ENCODE measurements around the gene FFAR3.

Gene FFAR3

DNA sequence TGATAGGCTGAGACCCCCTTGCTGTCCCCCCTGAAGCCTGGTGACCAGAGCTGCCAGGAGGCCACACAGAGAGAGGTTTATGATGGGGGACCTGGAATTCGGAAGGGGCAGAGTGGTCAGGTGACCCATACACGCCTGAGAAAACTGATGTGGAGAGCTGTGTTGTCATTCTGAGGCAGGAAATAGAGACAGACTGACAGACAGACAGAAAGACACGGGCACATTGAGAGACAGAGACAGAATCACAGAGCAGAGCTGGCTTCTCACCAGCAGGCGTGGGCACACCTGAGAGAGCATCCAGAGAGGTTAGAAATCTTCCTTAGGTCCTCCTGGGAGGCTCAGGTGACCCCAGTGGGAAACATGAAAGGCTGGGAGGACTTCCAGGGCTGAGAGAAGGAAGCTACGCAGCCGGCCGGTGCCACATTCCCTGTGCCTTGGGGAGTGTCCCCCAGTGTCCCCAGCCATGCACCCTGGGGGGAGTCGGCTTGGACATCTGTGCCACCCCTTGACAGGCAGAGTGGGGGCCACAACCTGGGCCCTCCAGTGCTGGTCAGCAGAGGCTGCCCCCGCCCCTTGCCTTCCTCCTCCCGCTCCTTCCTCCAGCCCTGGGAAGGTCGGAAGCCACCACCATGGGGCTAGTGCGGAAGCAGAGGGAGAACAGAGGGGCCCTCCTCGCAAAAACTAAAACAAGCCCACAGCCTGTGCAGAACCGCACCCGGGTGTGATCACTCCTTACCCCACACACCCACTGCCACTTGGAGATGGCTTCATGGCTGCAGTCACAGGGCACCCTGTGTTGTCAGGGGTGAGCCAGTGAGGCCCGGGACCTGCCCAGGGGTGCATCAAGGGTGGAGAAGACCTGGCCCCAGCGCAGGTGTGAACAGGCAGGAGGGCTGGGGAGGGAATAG lies 8.4 kb upstream of the FFAR3 start:
- no peak for DNase-seq (ENCODE audit: low read depth)
- H3K4me3 ChIP-seq (ENCODE audit: low read length): no peak overlapping the region
- TF ChIP-seq, protein P1, sequence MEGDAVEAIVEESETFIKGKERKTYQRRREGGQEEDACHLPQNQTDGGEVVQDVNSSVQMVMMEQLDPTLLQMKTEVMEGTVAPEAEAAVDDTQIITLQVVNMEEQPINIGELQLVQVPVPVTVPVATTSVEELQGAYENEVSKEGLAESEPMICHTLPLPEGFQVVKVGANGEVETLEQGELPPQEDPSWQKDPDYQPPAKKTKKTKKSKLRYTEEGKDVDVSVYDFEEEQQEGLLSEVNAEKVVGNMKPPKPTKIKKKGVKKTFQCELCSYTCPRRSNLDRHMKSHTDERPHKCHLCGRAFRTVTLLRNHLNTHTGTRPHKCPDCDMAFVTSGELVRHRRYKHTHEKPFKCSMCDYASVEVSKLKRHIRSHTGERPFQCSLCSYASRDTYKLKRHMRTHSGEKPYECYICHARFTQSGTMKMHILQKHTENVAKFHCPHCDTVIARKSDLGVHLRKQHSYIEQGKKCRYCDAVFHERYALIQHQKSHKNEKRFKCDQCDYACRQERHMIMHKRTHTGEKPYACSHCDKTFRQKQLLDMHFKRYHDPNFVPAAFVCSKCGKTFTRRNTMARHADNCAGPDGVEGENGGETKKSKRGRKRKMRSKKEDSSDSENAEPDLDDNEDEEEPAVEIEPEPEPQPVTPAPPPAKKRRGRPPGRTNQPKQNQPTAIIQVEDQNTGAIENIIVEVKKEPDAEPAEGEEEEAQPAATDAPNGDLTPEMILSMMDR (IDR thresholded peaks at IDR 0.05; ENCODE audit: insufficient read depth, low read depth, low read length, missing control alignments): no peak

DNA sequence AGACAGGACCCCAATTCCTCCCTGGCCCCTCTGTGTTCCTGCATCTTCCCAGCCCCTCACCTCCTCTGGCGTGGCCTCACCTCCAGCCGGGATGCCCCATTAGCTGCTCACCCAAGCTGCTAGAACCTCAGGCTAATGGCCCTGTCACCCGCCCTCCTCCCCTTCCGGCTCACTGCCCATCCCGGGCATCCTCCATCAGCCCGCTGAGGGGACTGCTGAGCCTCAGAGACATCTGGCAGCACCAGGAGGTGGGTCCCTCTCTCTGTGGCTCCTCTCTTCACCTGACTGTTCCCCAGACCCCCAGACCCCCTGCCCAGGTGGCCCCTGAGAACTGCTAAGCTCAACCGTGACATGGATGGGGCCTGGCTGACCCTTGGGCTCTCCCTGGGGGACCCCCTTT lies 7.7 kb upstream of the FFAR3 start:
- no peak overlapping the region for H3K4me3 ChIP-seq (ENCODE audit: low read length)
- TF ChIP-seq, protein P1 (IDR thresholded peaks at IDR 0.05; ENCODE audit: insufficient read depth, low read depth, low read length, missing control alignments): no peak
- DNase-seq (ENCODE audit: low read depth): no peak

DNA sequence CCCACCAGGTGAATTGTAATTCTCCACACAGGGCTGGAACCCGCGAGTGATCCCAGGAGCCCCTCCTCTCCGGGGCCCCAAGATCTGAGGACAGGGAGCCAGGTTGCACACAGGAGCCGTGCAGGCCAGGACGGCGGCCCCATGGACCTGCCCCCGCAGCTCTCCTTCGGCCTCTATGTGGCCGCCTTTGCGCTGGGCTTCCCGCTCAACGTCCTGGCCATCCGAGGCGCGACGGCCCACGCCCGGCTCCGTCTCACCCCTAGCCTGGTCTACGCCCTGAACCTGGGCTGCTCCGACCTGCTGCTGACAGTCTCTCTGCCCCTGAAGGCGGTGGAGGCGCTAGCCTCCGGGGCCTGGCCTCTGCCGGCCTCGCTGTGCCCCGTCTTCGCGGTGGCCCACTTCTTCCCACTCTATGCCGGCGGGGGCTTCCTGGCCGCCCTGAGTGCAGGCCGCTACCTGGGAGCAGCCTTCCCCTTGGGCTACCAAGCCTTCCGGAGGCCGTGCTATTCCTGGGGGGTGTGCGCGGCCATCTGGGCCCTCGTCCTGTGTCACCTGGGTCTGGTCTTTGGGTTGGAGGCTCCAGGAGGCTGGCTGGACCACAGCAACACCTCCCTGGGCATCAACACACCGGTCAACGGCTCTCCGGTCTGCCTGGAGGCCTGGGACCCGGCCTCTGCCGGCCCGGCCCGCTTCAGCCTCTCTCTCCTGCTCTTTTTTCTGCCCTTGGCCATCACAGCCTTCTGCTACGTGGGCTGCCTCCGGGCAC lies 6.7 kb upstream of the FFAR3 start:
- no peak for DNase-seq (ENCODE audit: low read depth)
- no peak overlapping the region for H3K4me3 ChIP-seq (ENCODE audit: low read length)
- TF ChIP-seq, protein P1 (IDR thresholded peaks at IDR 0.05; ENCODE audit: insufficient read depth, low read depth, low read length, missing control alignments): no peak

DNA sequence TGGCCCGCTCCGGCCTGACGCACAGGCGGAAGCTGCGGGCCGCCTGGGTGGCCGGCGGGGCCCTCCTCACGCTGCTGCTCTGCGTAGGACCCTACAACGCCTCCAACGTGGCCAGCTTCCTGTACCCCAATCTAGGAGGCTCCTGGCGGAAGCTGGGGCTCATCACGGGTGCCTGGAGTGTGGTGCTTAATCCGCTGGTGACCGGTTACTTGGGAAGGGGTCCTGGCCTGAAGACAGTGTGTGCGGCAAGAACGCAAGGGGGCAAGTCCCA lies 6.1 kb upstream of the FFAR3 start:
- H3K4me3 ChIP-seq (ENCODE audit: low read length): no peak overlapping the region
- TF ChIP-seq, protein P1 (IDR thresholded peaks at IDR 0.05; ENCODE audit: insufficient read depth, low read depth, low read length, missing control alignments): no peak
- DNase-seq (ENCODE audit: low read depth): no peak

DNA sequence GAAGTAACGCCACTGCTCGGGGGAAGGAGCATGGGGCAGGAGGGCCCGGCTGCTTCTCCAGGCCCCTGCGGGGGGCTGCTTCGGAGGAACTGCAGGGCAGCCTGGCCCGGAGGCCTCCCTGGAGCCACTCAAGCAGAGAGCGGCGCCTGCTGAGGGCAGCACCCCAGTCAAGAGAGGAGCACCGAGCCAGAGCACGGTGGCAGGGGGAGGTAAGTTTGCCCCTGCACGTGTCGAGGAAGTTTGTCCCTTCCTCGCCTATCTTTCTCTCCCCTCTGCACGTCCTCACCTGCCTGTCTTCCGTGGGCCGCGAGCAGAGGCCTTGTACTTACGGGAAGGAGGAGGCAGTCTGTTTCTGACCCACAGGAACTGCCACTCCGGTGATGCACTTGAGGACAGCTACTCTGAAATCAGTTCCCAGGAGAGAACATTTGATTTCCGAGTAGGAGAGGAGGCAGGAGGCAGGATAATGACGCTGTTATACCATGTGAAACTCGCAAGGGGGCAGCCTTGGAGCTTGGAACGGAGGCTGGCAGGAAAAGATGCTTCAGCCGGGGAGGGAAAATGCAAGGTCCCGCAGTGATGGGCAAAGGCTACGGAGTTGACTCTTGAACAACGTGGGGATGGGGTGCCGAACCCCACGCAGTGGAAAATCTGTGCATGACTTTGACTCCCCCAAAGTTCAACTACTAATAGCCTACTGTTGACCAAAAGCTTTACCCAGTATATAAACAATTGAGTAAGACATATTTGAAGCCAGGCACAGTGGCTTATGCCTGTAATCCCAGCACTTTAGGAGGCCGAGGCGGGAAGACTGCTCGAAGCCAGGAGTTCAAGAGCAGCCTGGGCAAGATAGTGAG lies 5.6 kb upstream of the FFAR3 start:
- H3K4me3 ChIP-seq (ENCODE audit: low read length): no peak overlapping the region
- DNase-seq (ENCODE audit: low read depth): peak; percentile 94
- TF ChIP-seq, protein P1 (IDR thresholded peaks at IDR 0.05; ENCODE audit: insufficient read depth, low read depth, low read length, missing control alignments): peak; percentile 89

DNA sequence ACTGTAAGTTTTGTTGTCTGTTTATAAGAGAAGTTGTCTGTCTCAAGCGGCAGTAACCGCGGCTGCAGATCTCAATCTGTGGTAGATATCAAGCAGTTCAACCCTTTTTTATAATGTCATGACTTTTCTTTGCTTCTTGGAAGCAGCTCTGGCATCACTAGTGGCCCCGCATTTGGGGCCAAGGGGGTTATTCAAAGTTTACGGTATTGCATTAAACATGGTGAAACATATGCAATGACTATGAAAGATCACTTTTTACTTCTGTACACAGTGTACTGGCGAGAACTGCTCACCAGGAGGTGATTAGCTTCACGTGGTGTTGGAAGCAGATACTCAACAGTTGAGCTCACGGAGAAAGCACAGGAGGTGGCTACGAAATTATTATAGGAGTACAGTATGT lies 4.6 kb upstream of the FFAR3 start:
- DNase-seq (ENCODE audit: low read depth): no peak
- no peak overlapping the region for H3K4me3 ChIP-seq (ENCODE audit: low read length)
- TF ChIP-seq, protein P1 (IDR thresholded peaks at IDR 0.05; ENCODE audit: insufficient read depth, low read depth, low read length, missing control alignments): no peak

All from epithelial cell of esophagus (primary cell).